Adrenal gland (tissue), 5 donors: Measurements from ENCODE around the gene OVOL3.
"Not testable (repeated sequence)": the region's sequence is repeated elsewhere in the genome, so short reads cannot be mapped to it uniquely, and the experiment has no call there.

ENCODE experiments used
- CTCF ChIP-seq, 6 experiments: fragments of 450-650 bp in 4 of 6; fragments of 200-600 bp in 2 of 6; sonication (generic) in 1 of 6; IDR thresholded peaks; 1 replicate in 5 of 6; 2 replicates in 1 of 6; pipeline versions ENCODE4 v1.5.1 to v1.8.0; 2016 to 2021; ENCODE audit warnings: antibody characterized with exemption in 6 of 6, mild to moderate bottlenecking in 2 of 6, moderate library complexity in 1 of 6
- POLR2A ChIP-seq, 2 donors: fragments of 450-650 bp; IDR thresholded peaks; one replicate each; pipeline ENCODE4 v1.6.1; 2017; ENCODE audit warnings: antibody characterized with exemption in 2 of 2, mild to moderate bottlenecking in 2 of 2, moderate library complexity in 1 of 2
- donor health status: DM: no; HTN: no; CAD: no.

- TF ChIP-seq CTCF, POLR2A (IDR thresholded peaks at IDR 0.05): not testable (repeated sequence)
Measured at GRCh38 chr19:36068810-36069499, 42.0 kb upstream of the OVOL3 start.
